Lung (tissue), 12 donors: ENCODE measurements around the gene TFR2. TPM values are rescaled to one million over a fixed set of nuclear protein-coding genes. Genes with fewer than 3 reads are reported as not detected.

Experiments used
- ATAC-seq: fragments of 200-7000 bp; cut with Tn5 transposase; one replicate; pipeline ENCODE4 v1.9.1; 2020; ENCODE audit warnings: moderate number of reproducible peaks; ENCODE audit not compliant: insufficient read depth, low FRiP score
- DNase-seq, 3 donors: peaks; one replicate each; pipeline ENCODE4 v3.0.0-alpha.2; 2013 to 2017
- H3K27ac ChIP-seq, 2 donors: one replicate each; pipeline ENCODE4 v1.5.1; 2013; ENCODE audit warnings: mild to moderate bottlenecking in 2 of 2, moderate library complexity in 2 of 2, control low read depth in 1 of 2, inconsistent platforms in 1 of 2, low read depth in 1 of 2, low read length in 1 of 2
- H3K27me3 ChIP-seq, 3 donors: one replicate each; pipeline ENCODE4 v1.5.1; 2013; ENCODE audit warnings: low read length in 2 of 3; ENCODE audit not compliant: control insufficient read depth in 3 of 3, insufficient read depth in 3 of 3
- H3K36me3 ChIP-seq, 4 donors: one replicate each; pipeline ENCODE4 v1.5.1; 2013; ENCODE audit warnings: low read length in 4 of 4, mild to moderate bottlenecking in 1 of 4, moderate library complexity in 1 of 4; ENCODE audit not compliant: control insufficient read depth in 4 of 4, insufficient read depth in 4 of 4
- H3K4me1 ChIP-seq, 5 donors: one replicate each; pipeline ENCODE4 v1.5.1; 2013; ENCODE audit warnings: low read length in 5 of 5, mild to moderate bottlenecking in 2 of 5, moderate library complexity in 1 of 5; ENCODE audit not compliant: control insufficient read depth in 5 of 5, insufficient read depth in 5 of 5
- H3K4me3 ChIP-seq: one replicate; pipeline ENCODE4 v1.5.1; 2013; ENCODE audit warnings: mild to moderate bottlenecking, control low read depth, moderate library complexity
- H3K9ac ChIP-seq, 2 donors: one replicate each; pipeline ENCODE4 v1.5.1; 2013; ENCODE audit warnings: low read length in 2 of 2, control low read depth in 1 of 2; ENCODE audit not compliant: insufficient read depth in 1 of 2
- H3K9me3 ChIP-seq, 4 donors: one replicate each; pipeline ENCODE4 v1.5.1; 2013; ENCODE audit warnings: low read length in 3 of 4, mild to moderate bottlenecking in 1 of 4, moderate library complexity in 1 of 4; ENCODE audit not compliant: control insufficient read depth in 4 of 4, insufficient read depth in 3 of 4
- WGBS, 2 donors: extraction: QIAGEN DNeasy Blood & Tissue Kit; methylation state at CpG; one replicate each; pipeline ENCODE4 v1.1.7; 2013; 5-methylcytosine and 5-hydroxymethylcytosine counted together
- polyA plus RNA-seq, 2 donors: library from polyadenylated mRNA; stranded (reverse); fragments of 200-250 nt; gene quantifications; one replicate each; pipeline ENCODE4 v1.2.1, GENCODE V29; 2013
- total RNA-seq, 2 donors: library from RNA; depleted of rRNA in 1 of 2; stranded (reverse); fragments of >200 nt in 1 of 2; gene quantifications; one replicate each; pipeline ENCODE4 v1.2.1, GENCODE V29; 2014 to 2021
- TF ChIP-seq, protein P1 (sequence below): IDR thresholded peaks from 2 replicates; pipeline ENCODE4 v1.5.1; 2012; ENCODE audit warnings: mild to moderate bottlenecking; ENCODE audit errors: control extremely low read depth, extremely low read depth
- donor health status: control.
- donor health status: control.
- donor health status: Bipolar disorder and iron deficiency.
- donor health status: healthy.
- donor health status: DM: yes; HTN: yes; CAD: no.

The TFR2 gene
- total and polyA plus RNA-seq, 4 donors: 0.33 to 2.1 (median 1.3) TPM

GRCh38 chr7:100687751-100688300 lies 46.5 kb upstream of the TFR2 start:
- Histone ChIP-seq H3K36me3 (peaks cover 10 to 61% (median 26%) of the 10 kb centered on the region in 4 donors), H3K9ac (no peak overlapping the region), H3K4me3 (no peak overlapping the region), H3K4me1 (peaks cover 4 to 18% (median 11%) of the 10 kb centered on the region in 5 donors), H3K9me3 (no peaks in the 10 kb centered on the region), H3K27me3 (no peaks in the 10 kb centered on the region), H3K27ac (no peak overlapping the region)
- TF ChIP-seq, protein P1, sequence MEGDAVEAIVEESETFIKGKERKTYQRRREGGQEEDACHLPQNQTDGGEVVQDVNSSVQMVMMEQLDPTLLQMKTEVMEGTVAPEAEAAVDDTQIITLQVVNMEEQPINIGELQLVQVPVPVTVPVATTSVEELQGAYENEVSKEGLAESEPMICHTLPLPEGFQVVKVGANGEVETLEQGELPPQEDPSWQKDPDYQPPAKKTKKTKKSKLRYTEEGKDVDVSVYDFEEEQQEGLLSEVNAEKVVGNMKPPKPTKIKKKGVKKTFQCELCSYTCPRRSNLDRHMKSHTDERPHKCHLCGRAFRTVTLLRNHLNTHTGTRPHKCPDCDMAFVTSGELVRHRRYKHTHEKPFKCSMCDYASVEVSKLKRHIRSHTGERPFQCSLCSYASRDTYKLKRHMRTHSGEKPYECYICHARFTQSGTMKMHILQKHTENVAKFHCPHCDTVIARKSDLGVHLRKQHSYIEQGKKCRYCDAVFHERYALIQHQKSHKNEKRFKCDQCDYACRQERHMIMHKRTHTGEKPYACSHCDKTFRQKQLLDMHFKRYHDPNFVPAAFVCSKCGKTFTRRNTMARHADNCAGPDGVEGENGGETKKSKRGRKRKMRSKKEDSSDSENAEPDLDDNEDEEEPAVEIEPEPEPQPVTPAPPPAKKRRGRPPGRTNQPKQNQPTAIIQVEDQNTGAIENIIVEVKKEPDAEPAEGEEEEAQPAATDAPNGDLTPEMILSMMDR: no peak
- no peak for ATAC-seq
- no peak for DNase-seq
- WGBS, 2 donors: 80 to 87% methylated on average over 21 to 25 of the region's 25 CpGs

- DNase-seq: no peak
- WGBS, 2 donors: 91 to 92% methylated on average over 22 of the region's 22 CpGs
- no peak for ATAC-seq
- Histone ChIP-seq H3K4me3 (no peak overlapping the region), H3K9ac (no peak overlapping the region), H3K36me3 (peaks cover 10 to 66% (median 26%) of the 10 kb centered on the region in 4 donors), H3K27ac (no peak overlapping the region), H3K9me3 (no peaks in the 10 kb centered on the region), H3K4me1 (peaks cover under 1 to 13% (median 7%) of the 10 kb centered on the region in 5 donors), H3K27me3 (no peaks in the 10 kb centered on the region)
- TF ChIP-seq, protein P1: no peak
These were observed 45.9 kb upstream of the TFR2 start for GRCh38 chr7:100687261-100687660.

DNA sequence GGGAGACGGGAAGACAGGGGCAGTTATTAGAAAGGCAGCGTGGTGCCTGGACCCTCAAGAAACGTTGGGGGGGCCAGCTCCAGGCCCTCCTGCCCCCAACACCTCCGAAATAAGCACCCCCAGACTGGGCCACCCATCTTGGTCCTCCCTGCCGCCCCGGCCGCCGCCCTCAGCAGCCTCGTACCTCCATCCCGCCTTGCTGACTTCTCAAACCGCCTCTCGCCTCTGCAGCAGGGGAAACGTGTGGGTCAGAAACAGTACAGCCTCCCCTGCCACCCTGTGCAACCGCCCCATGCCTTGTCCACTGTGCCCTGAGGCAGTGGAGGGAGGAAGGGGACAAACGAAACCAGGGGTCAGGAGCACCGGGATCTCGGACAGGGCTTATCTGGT lies 45.5 kb upstream of the TFR2 start:
- H3K4me1 ChIP-seq: peaks cover 0 to 8% (median 3%) of the 10 kb centered on the region in 5 donors
- WGBS, 2 donors: 90 to 95% methylated on average over 17 of the region's 17 CpGs
- peaks cover 10 to 70% (median 27%) of the 10 kb centered on the region in 4 donors for H3K36me3 ChIP-seq
- H3K27ac ChIP-seq: no peak overlapping the region
- DNase-seq (no peak), ATAC-seq (no peak)
- H3K9me3 ChIP-seq: no peaks in the 10 kb centered on the region
- no peak overlapping the region for H3K4me3 ChIP-seq
- H3K9ac ChIP-seq: no peak overlapping the region
- H3K27me3 ChIP-seq: no peaks in the 10 kb centered on the region
- TF ChIP-seq, protein P1: no peak
